Lower lobe of right lung (tissue), 2 donors: ENCODE measurements around the gene MTOR. TPM values are rescaled to one million over a fixed set of nuclear protein-coding genes. Genes with fewer than 3 reads are reported as not detected.
A peak's percentile ranks its signal among the peaks of the same experiment; 100 is the strongest.
"Not testable (repeated sequence)": the region's sequence is repeated elsewhere in the genome, so short reads cannot be mapped to it uniquely, and the experiment has no call there.

Source experiments
- ATAC-seq, 2 donors: fragments of 200-7000 bp; cut with Tn5 transposase; one replicate each; pipeline ENCODE4 v1.9.1; 2020 to 2022; ENCODE audit warnings: mild to moderate bottlenecking in 2 of 2, moderate library complexity in 2 of 2
- DNase-seq: peaks from one replicate; pipeline ENCODE4 v3.0.0-alpha.2; 2020
- H3K27ac ChIP-seq: fragments of 200-600 bp; one replicate; pipeline ENCODE4 v1.8.0; 2022
- H3K27me3 ChIP-seq: fragments of 200-600 bp; one replicate; pipeline ENCODE4 v1.8.0; 2022; ENCODE audit warnings: low read depth
- H3K36me3 ChIP-seq: fragments of 200-600 bp; one replicate; pipeline ENCODE4 v1.8.0; 2022; ENCODE audit warnings: mild to moderate bottlenecking
- H3K4me1 ChIP-seq: fragments of 200-600 bp; one replicate; pipeline ENCODE4 v1.8.0; 2022
- H3K4me3 ChIP-seq: fragments of 200-600 bp; one replicate; pipeline ENCODE4 v1.8.0; 2022; ENCODE audit warnings: mild to moderate bottlenecking
- H3K9me3 ChIP-seq: fragments of 200-600 bp; one replicate; pipeline ENCODE4 v1.8.0; 2022
- intact Hi-C: fragments of 100-400 bp; cut with DNase I; formaldehyde crosslinking; loops from one replicate; pipeline ENCODE4 v1.11.0; 2022
- total RNA-seq: library from RNA; stranded (reverse); fragmentation: NEBNext Ultra II Directional; extraction: Animal tissue kit (Norgen Biotek cat#: 25700); gene quantifications from one replicate; pipeline ENCODE4 v1.2.1, GENCODE V29; 2021
- TF ChIP-seq, protein P1 (sequence below): fragments of 200-600 bp; IDR thresholded peaks from one replicate; pipeline ENCODE4 v1.8.0; 2022; ENCODE audit warnings: antibody characterized with exemption, mild to moderate bottlenecking
- donor health status: DM: no; HTN: yes; CAD: no; lungs with severe emphysema.

Gene MTOR
- total RNA-seq, 1 donor from 2014 or later: 33.7 TPM

DNA sequence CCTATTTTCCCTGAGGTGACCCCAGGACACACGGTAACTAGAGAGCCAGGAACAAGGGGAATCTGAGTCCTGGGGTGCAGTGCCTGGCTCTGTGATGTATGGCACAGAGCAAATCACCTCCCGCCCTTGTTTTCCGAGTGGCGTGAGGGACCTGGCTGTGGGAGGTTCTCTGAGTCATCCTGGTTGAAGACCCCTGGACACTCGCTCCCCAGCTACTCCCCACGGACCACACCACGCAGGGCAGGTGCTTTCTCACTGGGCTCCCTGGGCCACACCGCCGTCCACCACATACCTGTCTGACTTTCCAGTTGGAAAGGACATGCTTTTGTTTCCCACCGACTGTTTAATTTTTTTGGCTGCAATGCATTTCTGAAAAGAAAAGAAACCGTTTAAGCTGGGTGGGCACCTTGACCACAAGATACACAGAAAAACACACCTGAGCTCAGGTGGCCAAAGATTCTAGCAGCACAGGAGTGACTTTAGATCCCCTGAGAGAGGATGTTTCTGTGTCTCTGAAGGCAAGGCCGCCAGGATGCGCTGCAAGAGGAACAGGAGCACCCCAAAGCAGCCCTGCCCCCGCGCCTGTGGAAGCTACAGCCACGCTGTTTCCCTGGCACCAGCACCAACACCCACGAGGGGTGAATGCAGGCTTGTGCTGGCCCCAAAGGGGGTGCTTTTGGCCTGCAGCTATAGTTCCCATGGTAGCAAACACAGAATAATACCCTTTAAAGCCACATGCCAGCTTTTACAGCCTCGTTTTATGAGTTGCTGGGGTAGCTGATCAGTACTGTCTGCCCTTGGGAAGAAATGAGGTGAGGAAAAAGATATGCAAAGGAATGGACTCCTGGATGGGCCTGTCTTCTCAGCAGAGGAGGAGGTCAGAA is 194.4 kb downstream of the MTOR start:
- TF ChIP-seq, protein P1, sequence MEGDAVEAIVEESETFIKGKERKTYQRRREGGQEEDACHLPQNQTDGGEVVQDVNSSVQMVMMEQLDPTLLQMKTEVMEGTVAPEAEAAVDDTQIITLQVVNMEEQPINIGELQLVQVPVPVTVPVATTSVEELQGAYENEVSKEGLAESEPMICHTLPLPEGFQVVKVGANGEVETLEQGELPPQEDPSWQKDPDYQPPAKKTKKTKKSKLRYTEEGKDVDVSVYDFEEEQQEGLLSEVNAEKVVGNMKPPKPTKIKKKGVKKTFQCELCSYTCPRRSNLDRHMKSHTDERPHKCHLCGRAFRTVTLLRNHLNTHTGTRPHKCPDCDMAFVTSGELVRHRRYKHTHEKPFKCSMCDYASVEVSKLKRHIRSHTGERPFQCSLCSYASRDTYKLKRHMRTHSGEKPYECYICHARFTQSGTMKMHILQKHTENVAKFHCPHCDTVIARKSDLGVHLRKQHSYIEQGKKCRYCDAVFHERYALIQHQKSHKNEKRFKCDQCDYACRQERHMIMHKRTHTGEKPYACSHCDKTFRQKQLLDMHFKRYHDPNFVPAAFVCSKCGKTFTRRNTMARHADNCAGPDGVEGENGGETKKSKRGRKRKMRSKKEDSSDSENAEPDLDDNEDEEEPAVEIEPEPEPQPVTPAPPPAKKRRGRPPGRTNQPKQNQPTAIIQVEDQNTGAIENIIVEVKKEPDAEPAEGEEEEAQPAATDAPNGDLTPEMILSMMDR: no peak
- no peaks in the 10 kb centered on the region for H3K27me3 ChIP-seq
- intact Hi-C loops: no loop called here
- no peak overlapping the region for H3K27ac ChIP-seq
- peak; percentile 43 for DNase-seq
- no peak overlapping the region for H3K4me3 ChIP-seq
- no peak for ATAC-seq
- no peaks in the 10 kb centered on the region for H3K4me1 ChIP-seq
- peaks cover 91% of the 10 kb centered on the region for H3K36me3 ChIP-seq
- H3K9me3 ChIP-seq: no peaks in the 10 kb centered on the region

DNA sequence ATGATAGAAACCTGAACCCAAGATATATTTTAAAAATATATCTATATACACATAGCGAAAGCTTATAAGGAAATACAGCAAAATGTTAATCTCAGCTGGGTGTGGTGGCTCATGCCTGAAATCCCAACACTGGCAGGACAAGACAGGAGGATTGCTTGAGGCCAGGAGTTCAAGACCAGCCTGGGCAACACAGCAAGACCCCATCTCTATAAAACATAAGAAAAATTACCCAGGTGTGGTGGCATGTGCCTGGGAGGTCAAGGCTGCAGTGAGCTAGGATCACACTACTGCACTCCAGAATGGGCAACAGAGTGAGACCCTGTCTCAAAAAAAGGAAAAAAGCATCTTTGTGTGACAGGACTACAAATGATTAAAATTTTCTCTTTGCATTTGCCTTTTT is 196.6 kb downstream of the MTOR start:
- H3K36me3 ChIP-seq: peaks cover 71% of the 10 kb centered on the region
- no peak overlapping the region for H3K4me3 ChIP-seq
- intact Hi-C loops: no loop called here
- no peak for DNase-seq
- no peaks in the 10 kb centered on the region for H3K9me3 ChIP-seq
- H3K27me3 ChIP-seq: no peaks in the 10 kb centered on the region
- H3K27ac ChIP-seq: no peak overlapping the region
- peaks cover 11% of the 10 kb centered on the region for H3K4me1 ChIP-seq
- TF ChIP-seq, protein P1: no peak
- no peak for ATAC-seq

DNA sequence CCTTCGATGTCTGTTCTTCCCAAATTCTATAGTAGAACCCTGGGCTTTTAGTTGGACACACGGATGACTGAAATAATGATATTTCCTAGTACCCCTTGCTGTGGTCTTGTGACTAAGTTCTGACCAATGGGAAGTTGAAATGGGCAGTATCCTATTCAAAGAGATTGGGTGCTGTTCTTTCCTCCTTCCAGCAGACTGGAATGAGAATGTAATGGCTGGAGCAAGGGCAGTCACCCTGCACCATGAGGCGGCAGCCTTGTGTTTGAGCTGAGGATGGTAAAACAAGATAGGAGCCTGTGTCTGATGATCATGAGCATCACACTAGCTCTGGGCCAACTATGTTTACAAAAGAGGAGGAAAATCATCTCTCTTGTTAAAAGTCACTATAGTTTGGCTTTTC is 197.4 kb downstream of the MTOR start:
- ATAC-seq: no peak
- Histone ChIP-seq H3K36me3 (peaks cover 62% of the 10 kb centered on the region), H3K27ac (no peak overlapping the region), H3K9me3 (no peaks in the 10 kb centered on the region), H3K27me3 (no peaks in the 10 kb centered on the region), H3K4me1 (peaks cover 14% of the 10 kb centered on the region), H3K4me3 (no peak overlapping the region)
- DNase-seq: no peak
- intact Hi-C loops: no loop called here
- TF ChIP-seq, protein P1: no peak

DNA sequence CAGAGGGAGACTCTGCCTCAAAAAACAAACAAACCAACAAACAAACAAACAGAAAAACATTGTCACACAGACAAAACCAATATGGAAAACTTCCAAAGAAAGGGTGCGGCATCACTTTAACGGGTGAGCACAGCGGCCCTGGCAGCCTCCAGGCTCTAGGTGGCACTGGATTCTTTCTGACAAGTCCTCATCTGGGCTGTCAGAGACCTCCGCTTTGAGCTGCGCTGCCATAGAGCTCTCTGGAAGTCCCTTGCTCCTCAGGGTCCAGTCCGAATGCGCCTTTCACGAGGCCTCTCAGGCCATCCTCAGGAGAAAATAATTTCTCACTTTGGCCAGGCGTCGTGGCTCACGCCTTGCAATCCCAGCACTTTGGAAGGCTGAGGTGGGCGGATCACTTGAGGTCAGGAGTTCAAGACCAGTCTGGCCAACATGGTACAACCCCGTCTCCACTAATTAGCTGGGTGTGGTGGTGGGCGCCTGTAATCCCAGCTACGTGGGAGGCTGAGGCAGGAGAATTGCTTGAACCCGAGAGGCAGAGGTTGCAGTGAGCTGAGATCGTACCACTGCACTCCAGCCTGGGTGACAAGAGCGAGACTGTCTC is 198.3 kb downstream of the MTOR start:
- H3K4me3 ChIP-seq, ATAC-seq, DNase-seq, intact Hi-C loops, H3K27me3 ChIP-seq, H3K9me3 ChIP-seq, H3K27ac ChIP-seq: not testable (repeated sequence)
- H3K36me3 ChIP-seq: peaks cover 53% of the 10 kb centered on the region
- peaks cover 17% of the 10 kb centered on the region for H3K4me1 ChIP-seq

DNA sequence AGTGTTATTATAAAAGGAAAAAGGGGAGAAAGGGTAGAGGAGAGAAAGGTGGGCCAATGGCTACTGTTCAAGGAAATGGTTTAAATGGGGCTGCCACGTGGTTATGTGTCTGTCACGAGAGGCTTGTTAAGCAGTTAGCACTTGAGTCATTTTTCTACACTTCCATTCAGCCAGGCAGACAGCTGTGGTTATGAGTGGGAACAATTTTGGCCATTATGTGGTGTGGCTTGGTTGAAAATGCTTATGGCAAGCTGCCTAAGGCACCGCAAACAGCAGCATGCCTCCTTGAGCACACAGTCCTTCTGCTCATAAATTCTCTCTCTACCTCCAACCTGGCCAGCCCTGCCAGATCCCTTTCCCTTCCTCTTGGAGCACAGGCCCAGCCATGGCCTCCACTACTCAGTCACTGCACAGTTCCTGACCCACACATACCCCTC is 199.4 kb downstream of the MTOR start:
- TF ChIP-seq, protein P1: no peak
- intact Hi-C loops: no loop called here
- H3K4me1 ChIP-seq: peaks cover 25% of the 10 kb centered on the region
- H3K9me3 ChIP-seq: no peaks in the 10 kb centered on the region
- no peak overlapping the region for H3K4me3 ChIP-seq
- ATAC-seq (no peak), DNase-seq (no peak)
- peaks cover 43% of the 10 kb centered on the region for H3K36me3 ChIP-seq
- H3K27me3 ChIP-seq: no peaks in the 10 kb centered on the region
- H3K27ac ChIP-seq: no peak overlapping the region
